GM20431 (cell line): ENCODE results near the gene CNTNAP5.

Experiments used
- in situ Hi-C: fragments of 300-500 bp; cut with MseI, MboI; formaldehyde crosslinking; loops from one replicate; pipeline ENCODE4 v1.15.0; 2020; ENCODE audit warnings: low sequenced_read_pairs; ENCODE audit not compliant: unreplicated experiment

CNTNAP5 gene

GRCh38 chr2:124913868-124914267 is 888.8 kb downstream of the CNTNAP5 start:
- in situ Hi-C loops: no loop called here

- in situ Hi-C loops: no loop called here
Observed at GRCh38 chr2:124915567-124915966, 890.5 kb downstream of the CNTNAP5 start.

GRCh38 chr2:124919296-124919695 is 894.2 kb downstream of the CNTNAP5 start:
- in situ Hi-C loops: no loop called here

- in situ Hi-C loops: no loop called here
Observed at GRCh38 chr2:124920448-124920847, 895.4 kb downstream of the CNTNAP5 start.

GRCh38 chr2:124921191-124921590 is 896.1 kb downstream of the CNTNAP5 start:
- in situ Hi-C loops: no loop called here

- in situ Hi-C loops: no loop called here
Observed at GRCh38 chr2:124923097-124923496, 898.0 kb downstream of the CNTNAP5 start.

- in situ Hi-C loops: no loop called here
Observed at GRCh38 chr2:124933883-124934282, 908.8 kb downstream of the CNTNAP5 start.

GRCh38 chr2:124953921-124954320 is 928.8 kb downstream of the CNTNAP5 start:
- in situ Hi-C loops: no loop called here

- in situ Hi-C loops: no loop called here
Observed at GRCh38 chr2:124959581-124959980, 934.5 kb downstream of the CNTNAP5 start.

- in situ Hi-C loops: no loop called here
Observed at GRCh38 chr2:124961132-124961531, 936.0 kb downstream of the CNTNAP5 start.
